ENCODE results near the gene SLC16A12.
"Not testable (repeated sequence)": the region's sequence is repeated elsewhere in the genome, so short reads cannot be mapped to it uniquely, and the experiment has no call there.

Gene SLC16A12

DNA sequence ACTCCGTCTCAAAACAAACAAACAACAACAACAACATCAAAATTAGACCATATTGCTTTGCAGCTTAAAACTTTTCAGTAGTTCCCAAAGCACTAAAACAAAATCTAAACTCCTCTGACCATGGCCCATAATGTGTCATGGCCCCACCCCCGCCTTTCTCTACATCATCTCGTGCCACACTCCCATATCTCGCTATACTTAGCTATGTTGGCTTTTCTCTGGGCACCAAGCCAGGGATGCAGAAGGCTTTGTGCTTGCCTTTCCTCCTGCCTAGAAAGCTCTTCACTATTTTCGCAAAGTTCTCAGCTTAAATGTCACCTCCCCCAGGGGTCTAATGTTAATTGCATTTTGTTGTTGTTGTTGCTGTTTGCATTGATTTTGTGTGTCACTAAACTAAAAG is 15.1 kb upstream of the SLC16A12 start:
- no peak for DNase-seq (ENCODE audit: low read depth)
- no peak overlapping the region for H3K4me3 ChIP-seq (ENCODE audit: low read depth, low read length)
- TF ChIP-seq, protein P1, sequence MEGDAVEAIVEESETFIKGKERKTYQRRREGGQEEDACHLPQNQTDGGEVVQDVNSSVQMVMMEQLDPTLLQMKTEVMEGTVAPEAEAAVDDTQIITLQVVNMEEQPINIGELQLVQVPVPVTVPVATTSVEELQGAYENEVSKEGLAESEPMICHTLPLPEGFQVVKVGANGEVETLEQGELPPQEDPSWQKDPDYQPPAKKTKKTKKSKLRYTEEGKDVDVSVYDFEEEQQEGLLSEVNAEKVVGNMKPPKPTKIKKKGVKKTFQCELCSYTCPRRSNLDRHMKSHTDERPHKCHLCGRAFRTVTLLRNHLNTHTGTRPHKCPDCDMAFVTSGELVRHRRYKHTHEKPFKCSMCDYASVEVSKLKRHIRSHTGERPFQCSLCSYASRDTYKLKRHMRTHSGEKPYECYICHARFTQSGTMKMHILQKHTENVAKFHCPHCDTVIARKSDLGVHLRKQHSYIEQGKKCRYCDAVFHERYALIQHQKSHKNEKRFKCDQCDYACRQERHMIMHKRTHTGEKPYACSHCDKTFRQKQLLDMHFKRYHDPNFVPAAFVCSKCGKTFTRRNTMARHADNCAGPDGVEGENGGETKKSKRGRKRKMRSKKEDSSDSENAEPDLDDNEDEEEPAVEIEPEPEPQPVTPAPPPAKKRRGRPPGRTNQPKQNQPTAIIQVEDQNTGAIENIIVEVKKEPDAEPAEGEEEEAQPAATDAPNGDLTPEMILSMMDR (IDR thresholded peaks at IDR 0.05; ENCODE audit: control insufficient read depth, extremely low read depth, insufficient read depth): no peak

DNA sequence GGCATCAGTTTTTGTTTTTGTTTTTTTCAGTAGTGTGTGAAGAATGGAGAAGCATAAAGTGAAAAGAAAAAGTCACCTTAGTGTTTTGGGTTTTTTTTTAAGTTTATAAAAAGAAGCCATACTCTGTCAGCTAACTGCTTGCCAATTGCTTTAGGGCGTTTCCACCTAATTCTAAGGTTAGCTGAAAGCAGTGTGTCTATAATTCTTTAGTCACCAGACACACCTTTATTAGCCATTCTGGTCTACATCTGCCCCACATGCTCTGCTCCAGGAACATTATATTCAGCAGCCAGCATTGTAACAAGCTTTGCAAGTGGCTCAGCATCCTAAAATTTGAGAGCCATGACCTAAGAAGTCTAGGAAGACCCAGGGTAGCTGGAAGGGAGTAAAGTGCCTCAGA is 14.1 kb upstream of the SLC16A12 start:
- TF ChIP-seq, protein P1 (IDR thresholded peaks at IDR 0.05; ENCODE audit: control insufficient read depth, extremely low read depth, insufficient read depth): no peak
- no peak overlapping the region for H3K4me3 ChIP-seq (ENCODE audit: low read depth, low read length)
- no peak for DNase-seq (ENCODE audit: low read depth)

DNA sequence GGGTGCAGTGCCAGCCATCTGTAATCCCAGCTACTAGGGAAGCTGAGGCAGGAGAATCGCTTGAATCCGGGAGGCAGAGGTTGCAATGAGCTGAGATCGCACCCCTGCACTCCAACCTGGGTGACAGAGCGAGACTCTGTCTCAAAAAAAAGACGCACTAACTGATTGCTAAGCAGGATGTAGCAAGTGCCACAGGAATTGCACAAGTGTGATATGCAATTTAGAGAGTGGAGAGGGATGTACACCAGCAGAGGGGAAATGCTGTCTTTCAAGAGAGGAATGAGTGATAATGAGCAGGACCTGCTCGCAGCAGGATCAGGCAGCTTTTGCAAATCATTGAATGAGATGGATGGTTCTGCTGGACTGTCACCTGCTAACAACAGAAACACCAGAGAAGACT is 13.3 kb upstream of the SLC16A12 start:
- DNase-seq (ENCODE audit: low read depth): no peak
- H3K4me3 ChIP-seq (ENCODE audit: low read depth, low read length): no peak overlapping the region
- TF ChIP-seq, protein P1 (IDR thresholded peaks at IDR 0.05; ENCODE audit: control insufficient read depth, extremely low read depth, insufficient read depth): no peak

DNA sequence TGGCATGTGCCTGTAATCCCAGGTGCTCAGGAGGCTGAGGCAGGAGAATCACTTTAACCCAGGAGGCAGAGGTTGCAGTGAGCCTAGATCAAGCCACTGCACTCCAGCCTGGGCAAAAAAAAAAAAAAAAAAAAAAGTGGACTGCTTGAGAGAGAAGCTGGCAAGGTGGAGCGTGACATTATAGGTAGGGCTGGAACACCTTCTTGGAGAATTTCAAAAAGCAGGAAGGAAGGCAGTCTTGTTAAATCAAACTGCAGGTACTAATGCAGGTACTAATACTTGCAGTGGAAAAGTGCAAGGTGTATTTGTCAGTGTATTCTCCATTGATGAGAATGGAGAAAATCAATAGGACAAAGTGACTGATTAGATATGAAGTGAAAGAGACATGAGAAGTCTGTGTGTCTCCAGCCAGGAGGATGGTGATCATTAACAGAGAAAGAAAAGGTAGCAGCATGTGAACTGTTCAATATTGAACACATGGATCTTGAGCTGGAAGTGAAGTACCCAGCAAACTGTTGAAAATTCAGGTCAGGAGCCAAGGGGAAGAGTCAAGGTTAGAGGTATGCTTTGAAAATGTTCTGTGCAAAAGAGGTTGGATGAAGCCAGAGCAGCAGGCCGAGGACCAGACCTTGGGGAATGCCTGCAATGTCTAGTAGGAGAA is 12.6 kb upstream of the SLC16A12 start:
- H3K4me3 ChIP-seq (ENCODE audit: low read depth, low read length): no peak overlapping the region
- no peak for DNase-seq (ENCODE audit: low read depth)
- TF ChIP-seq, protein P1 (IDR thresholded peaks at IDR 0.05; ENCODE audit: control insufficient read depth, extremely low read depth, insufficient read depth): no peak

DNA sequence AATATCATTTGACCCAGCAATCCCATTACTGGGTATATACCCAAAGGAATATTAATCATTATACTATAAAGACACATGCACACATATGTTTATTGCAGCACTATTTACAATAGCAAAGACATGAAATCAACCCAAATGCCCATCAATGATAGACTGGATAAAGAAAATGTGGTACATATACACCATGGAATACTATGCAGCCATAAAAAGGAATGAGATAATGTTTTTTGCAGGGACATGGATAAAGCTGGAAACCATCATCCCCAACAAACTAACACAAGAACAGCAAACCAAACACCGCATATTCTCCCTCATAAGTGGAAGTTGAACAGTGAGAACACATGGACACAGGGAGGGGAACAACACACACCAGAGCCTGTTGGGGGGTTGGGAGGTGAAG is 11.3 kb upstream of the SLC16A12 start:
- not testable (repeated sequence) for DNase-seq (ENCODE audit: low read depth); H3K4me3 ChIP-seq (ENCODE audit: low read depth, low read length)

DNA sequence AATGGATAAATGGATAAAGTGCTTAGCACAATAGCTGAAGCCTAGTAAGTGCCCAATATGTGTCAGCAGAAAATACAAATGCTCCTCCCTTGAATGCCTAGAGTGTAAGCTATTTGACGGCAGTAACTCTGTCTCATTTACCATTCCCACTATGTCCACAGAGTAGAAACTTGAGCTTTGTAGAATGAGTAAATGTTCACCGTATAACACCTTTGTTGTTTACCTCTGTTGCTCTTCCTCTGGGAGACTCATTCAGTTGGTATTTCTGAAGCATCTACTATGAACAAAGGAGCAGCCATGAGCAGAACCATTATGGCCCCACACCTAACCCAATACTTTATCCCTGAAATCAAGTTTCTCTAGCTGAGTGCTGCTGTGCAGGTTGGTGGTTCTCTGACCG is 8.4 kb upstream of the SLC16A12 start:
- no peak overlapping the region for H3K4me3 ChIP-seq (ENCODE audit: low read depth, low read length)
- DNase-seq (ENCODE audit: low read depth): no peak
- TF ChIP-seq, protein P1 (IDR thresholded peaks at IDR 0.05; ENCODE audit: control insufficient read depth, extremely low read depth, insufficient read depth): no peak

DNA sequence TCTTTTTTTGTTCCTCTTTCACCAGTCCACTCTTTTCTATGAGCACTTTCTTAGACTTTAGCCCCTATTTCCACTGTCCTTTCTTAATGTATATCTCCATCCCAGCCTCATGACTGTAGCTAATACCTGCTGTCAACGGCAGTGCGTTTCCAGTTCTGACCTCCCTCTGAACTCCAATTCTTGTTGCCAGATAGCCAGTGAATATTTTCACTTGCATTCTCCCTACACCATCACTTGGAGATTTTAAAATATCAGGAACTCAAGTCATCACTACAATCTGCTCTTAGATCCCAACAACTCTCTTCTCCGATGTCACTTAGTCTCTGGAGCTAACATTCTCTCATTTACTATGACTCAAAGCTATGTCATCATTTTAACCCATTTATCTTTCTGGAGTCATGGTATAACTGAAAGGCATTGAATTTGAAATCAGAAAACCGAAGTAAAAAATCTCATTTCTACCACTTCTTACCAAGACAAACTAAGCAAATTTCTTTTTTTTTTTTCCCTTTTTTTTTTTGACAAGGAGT is 5.1 kb upstream of the SLC16A12 start:
- DNase-seq (ENCODE audit: low read depth): no peak
- TF ChIP-seq, protein P1 (IDR thresholded peaks at IDR 0.05; ENCODE audit: control insufficient read depth, extremely low read depth, insufficient read depth): no peak
- no peak overlapping the region for H3K4me3 ChIP-seq (ENCODE audit: low read depth, low read length)

All from LNCaP clone FGC (cell line).